NCI-H69 (cell line): Measurements from ENCODE around the gene CGB2.
A peak's percentile ranks its signal among the peaks of the same experiment; 100 is the strongest.

ENCODE experiments used
- DNase-seq: peaks from one replicate; lab custom pipeline; 2025; lab: John Stamatoyannopoulos, UW

The CGB2 gene

DNA sequence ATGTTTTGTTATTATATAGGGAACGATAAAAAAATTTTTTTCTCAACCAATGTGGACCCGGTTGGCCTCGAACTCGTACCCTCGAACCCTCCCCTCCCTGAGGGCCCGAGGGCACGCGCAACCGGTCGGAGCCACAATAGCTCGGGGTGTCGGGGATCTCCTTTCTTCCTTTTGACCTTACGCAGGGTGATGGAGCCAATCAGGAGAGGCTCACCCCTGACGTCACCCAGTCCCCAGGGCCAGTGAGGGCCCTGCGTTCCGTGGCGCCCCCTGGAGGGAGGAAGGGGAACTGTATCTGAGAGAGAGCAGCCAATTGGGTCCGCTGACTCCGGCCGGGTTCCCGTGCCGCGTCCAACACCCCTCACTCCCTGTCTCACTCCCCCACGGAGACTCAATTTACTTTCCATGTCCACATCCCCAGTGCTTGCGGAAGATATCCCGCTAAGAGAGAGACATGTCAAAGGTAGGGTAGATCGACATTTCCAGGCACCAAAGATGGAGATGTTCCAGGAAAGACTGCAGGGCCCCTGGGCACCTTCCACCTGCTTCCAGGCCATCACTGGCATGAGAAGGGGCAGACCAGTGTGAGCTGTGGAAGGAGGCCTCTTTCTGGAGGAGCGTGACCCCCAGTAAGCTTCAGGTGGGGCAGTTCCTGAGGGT lies at the start of gene CGB2:
Gene CGB2 (plus strand): TSS at position 249 of the 660 bp plus-strand sequence. CDS start 206 bp downstream, at position 455.
- DNase-seq, result peak; percentile 93

DNA sequence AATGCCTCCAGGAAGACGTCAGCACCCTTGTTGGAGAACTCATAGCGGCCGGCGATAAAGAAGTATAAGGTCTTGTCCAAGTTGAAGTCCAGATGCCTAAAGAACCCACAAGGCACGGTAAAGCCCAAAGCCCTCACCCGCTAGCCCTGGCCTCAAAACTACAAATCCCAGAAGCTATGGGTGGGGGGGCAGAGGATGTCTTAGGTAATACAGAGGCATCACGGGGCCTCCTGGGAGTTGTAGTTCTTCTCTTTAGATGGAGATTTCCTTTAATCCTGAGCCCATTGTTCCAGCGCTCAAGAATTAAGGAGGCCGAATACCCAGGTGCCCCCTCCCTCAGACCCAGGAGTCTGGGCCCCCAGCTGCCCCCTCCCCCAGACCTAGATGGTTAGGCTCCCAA lies 49.4 kb upstream of the CGB2 start:
- no peak for DNase-seq

DNA sequence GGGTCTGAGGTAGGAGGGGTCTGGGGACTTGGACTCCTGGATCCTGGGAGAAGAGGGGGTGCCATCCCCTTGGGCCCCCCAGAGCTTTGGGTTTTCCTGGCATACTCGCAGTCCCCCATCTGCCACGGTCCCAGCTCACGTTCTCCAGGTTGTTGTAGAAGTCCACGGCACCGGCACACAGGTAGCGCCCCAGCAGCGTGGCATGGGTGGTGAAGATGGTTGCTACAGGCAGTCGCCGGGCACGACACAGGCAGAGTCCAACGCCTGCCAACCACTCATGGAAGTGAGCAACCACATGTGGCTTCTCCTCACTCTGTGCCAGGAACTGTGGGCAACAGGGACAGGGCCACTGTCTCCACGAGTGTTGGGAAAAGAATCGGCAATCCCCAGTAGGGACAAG lies 46.0 kb upstream of the CGB2 start:
- no peak for DNase-seq

DNA sequence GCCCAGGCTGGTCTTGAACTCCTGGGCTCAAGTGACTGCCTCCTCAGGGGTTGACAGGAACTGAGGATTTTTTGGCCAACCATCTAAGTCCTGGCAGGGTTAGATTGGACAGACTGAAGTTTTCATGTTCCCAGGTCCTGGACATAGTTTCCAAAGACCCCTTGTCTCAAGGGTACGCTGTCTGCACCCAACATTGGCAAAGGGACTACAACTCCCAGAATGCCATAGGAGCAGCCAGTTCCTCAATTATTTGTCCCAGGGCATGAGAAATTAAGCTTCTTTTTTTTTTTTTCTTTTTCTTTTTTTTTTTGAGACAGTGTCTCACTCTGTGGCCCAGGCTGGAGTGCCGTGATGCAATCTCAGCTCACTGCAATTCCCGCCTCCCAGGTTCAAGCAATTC lies 45.5 kb upstream of the CGB2 start:
- DNase-seq, result no peak

DNA sequence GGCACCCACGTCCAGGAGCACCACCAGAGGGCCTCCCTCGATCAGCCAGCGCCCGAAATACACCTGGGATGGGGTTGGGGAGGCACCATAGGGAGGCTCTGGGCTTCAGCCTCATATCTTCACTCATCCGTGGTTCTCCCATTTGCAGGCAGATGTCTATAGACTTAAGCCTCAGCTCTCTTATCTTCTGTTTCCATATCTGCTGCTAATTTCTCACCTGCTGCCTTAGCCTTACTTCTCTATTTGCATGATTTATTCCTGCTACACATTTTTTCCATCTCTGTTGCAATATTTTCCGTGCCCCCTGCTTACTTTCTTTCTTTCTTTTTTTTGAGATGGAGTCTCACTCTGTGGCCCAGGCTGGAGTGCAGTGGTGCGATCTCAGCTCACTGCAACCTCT lies 44.4 kb upstream of the CGB2 start:
- no peak for DNase-seq

DNA sequence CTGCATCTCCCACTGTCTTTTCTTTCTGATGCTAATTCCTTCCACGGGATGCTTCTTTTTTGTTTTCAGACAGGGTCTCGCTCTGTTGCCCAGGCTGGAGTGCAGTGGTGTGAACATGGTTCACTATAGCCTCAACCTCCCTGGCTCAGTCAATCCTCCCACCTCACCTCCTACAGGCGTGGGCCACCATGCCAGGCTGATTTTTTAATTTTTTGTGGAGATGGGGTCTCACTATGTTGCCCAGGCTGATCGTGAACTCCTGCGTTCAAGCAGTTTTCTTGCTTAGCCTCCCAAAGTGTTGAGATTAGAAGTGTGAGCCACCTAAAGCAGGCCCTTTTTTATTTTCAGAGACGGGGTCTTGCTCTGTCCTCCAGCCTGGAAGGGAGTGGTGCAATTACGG lies 43.4 kb upstream of the CGB2 start:
- no peak for DNase-seq

DNA sequence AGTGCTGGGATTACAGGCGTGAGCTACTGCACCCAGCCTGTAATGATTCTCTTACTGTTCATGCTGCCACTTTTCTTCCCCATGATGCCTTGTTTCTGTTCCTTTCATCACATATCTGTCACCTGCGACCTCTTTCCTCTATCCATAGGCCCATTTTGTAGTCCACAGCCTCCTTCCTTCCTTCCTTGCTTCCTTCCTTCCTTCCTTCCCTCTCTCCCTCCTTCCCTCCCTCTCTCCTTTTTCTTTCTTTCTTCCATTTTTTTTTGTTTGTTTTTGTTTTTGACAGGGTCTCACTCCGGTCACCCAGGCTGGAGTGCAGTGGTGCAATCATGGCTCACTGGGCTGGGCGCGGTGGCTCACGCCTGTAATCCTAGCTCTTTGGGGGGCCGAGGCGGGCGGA lies 42.8 kb upstream of the CGB2 start:
- no peak for DNase-seq

DNA sequence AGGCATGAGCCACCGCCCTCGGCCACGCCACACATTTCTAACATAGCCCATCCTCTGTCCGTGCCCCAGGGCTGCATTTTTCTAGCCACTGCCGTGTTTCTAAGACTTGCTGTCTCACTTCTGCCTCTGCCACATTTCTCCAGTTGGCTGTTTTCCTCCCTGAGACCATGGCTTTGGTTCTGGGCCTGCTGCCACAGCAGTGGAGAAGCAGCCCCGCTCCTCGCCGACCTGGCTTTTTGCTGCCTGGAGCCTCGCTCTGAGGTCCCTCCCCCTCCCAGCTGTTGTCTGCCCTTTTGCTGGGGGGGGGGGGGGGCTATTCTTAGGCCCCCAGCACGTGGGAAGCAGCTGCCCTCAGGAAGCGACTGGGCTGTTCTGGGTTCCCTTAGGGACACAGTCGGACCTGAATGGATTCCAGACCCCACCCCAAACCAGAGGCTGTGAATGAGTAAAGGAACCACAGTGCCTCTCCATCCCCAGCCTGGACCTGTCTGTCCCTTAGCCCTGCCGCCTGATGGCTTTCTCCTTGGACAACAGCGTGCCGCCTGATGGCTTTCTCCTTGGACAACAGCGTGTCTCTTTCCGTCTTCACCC lies 41.9 kb upstream of the CGB2 start:
- no peak for DNase-seq

DNA sequence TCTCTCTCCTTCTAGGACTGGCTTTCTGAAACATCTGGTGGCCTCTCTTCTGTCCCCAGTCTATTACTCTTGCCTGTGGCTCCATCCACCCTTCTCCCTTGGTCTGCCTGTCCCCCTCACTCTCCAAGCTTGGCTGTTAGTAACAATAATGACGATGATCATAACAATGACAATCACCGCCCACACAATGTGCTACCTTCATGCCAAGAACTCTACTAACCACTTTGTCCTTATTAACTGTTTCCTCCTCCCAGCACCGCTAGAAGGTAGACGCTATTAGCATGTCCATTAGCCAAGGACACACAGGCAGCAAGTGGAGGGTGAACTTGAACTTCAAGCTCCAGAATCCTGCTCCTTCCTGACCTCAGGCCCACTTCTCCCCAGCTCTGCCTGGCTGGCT lies 41.3 kb upstream of the CGB2 start:
- DNase-seq, result no peak

DNA sequence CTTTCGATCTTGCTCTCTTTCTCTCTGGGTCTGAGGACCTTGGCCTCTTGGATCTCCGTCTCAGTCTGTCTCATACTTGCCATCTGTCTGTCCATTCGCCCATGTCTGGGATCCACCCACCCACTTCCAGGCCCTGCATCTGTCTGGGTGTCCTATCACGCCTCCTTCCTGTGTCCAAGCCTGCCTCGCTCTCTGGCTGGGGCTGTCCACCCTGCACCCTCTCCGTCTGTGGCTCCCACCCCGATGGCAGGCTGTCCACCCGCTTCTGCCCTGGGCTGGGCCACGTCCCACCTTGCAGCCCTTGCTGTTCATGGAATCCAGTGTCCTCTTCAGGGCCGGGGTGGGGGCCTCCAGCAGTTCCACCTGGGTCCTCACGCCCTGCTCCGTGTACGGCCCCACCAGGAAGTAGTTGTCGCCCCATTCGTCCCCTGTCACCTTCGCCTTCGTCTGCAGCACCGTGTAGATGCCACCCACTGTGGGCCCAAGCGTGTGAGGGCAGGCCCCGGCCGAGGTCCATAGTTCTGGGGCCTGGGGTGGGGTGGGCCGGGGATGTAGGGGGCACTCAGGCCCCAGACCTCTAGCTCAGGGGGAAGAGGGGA lies 40.6 kb upstream of the CGB2 start:
- no peak for DNase-seq

DNA sequence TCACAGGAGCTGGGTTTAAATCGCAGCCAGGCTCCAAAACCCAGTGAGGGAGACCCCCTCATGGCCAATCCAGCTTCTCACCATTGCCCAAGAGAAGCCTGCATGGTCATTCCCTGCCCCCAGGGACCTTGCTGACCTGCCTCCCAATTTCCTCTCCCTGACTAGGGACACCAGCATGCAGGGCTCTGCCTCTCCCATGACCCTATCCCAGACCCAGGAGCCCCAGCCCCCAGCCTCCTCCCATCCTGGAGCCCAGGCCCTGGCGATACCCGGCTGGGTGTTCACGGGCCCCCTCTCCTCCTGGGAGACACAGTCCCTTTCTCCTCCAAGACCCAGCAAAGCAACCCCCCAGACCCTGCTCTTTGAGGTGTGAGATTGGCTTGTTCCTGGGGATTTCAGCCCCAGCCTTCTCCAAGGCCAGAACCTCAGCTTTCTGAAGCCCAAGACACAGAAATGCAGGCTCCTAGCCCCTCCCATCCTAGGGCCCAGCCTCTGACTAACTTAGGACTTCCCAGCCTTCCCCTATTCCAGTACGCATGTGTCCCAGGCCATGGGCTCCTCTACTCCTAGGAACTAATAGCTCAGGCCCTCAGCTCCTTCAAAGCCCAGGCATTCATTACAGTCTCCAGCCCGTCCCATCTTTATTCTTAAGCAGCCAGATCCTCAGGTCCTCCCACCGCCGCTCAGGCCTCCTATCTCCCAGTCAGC lies 39.7 kb upstream of the CGB2 start:
- no peak for DNase-seq

DNA sequence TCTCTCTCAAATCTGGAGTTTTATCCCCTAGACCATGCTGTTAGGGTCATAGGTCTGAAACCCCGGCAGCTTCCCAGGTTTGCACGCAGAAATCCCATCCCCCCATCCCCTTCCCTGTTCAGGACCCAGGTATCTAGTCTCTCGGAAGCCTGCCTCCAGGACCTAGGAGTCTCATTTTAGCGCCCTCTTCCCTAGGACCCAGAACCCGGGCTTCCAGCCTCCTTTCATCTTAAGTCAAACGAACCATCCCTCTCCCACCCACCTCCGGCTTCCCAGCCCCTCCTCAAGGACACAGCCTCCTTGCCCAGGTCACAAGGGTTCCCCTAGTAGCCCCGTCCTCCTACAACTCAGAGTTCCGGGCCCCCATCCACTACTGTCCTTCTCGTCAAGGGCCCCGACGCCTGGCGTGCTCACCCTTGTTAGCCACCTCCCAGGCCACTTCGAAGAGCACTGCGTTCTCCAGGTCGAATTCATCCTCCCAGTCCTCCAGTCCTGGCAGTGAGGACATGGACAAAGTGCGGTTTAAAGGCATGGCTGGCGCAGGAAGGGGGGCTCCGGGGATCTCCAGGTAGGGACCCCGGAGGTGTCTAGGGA lies 39.0 kb upstream of the CGB2 start:
- peak; percentile 70 for DNase-seq

DNA sequence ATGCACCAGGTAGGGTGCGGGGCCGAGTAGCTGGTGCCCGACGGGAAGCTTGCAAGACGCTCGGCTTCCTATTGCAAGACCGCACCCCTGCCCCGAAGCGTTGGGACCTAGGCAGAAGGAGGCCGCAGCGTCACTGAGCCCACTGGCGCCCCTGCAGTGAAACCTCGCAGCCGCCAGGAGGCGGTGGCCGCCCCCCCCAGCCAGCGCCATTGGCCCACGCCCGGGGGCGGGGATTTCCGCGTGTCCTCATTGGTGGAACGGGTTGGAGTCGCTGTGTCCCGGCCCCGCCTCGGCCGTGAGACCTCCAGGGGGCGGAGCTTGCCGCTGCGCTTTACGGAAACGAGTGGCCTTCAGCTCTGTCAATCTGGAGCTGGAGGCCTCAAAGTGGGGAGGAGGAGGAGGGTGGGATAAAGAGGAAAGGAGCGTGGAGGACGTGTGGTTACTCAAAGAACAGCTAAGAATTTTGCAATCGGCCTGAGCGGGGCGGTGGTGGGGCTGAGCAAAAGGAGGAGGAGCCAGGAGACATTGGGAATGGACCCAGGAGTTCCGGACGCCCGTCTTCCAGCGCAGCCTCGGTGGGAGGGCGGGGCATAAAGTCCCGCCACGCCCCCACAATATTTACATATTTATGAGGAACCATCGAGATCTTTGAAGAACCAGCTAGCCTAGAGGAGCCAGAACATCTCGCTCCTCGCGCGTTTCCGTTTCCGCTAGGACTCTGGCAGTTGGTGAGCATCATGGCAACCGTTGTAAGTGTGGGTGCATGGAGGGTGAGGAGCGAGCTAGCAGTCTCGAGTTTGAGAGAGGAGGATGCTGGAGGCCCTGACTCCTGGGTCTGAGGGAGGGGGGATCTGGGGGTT lies 38.3 kb upstream of the CGB2 start, which contains the start of the genes GYS1 and RUVBL2:
Gene GYS1 (minus strand): TSS at position 135 of the 860 bp plus-strand sequence. CDS start 197 bp downstream, outside the sequence.
Gene RUVBL2 (plus strand): TSS at position 713 of the 860 bp plus-strand sequence. CDS start 25 bp downstream, at position 738.
- DNase-seq, result peak; percentile 100

DNA sequence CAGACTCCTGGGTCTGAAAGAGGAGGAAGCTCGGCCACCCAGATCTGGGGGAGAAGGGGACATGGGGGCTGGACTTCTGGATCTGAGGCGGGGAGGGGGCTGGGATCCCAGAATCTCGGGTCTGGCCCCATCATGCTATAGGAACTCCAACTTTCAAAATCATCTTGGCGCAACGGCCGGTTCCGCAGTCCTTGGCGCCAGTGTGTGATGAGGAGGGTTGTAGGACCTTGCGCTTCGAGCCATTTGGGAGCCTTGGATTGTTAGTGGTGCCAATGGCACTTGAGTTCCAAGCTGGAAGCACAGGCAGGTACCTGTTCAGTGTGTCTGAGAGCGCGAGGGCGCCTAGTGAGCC lies 37.7 kb upstream of the CGB2 start:
- DNase-seq, result peak; percentile 43

DNA sequence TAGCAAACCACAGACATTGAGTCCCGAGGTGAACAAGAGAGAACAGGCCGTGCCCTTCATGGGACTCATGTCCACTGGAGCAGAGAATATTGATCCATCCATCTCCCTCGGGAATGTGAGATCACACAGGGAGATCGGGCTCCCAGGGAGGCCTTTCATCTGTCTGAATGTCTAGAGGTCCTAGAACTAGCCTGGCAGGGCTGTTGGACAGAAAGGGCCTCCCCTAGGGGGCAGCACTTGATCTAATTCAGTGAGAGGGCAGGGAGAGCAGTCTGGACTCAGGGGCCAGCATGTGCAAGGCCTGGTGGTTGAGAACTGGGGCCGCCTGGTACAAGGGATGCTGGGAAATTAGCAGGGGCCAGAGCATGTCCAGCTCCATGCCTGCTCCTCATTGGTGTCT lies 33.7 kb upstream of the CGB2 start:
- DNase-seq, result peak; percentile 76

DNA sequence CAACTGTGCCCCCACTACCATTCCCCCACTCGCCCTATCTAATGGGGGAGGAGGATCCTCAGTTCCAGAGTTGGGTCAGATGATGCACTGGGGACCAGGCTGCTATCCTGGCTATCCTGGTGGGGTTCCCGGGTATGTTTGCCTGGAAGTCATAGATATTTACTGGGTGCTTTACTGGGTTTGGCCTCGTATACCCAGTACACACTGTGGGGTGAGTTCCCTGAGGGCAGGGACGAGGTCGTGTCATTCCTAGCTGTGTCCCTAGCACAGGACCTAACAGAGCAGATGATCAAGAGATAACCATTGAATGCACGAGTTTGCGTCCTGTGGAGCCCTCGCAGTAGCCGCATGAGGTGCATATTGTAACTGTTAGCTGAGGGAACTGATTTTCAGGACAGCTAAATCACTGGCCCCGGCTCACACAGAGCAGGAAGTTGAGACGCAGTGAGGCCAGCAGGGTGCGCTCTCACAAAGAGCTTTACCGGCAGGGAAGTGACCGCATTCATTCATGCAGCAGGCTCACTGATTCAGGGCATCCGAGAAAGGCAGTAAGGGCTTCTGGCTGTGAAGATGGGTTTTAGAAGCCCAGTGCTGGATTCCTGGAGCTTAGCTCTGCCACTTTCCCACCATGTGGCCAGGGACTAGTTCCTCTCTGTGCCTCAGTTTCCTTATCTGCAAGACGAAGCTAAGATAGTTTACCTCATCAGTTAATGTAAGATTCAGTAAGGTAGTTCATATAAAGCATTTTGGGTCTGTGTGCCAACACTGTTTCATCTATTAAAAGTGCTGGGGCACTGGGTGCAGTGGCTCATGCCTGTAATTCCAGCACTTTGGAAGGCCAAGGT lies 32.0 kb upstream of the CGB2 start:
- peak; percentile 53 for DNase-seq

DNA sequence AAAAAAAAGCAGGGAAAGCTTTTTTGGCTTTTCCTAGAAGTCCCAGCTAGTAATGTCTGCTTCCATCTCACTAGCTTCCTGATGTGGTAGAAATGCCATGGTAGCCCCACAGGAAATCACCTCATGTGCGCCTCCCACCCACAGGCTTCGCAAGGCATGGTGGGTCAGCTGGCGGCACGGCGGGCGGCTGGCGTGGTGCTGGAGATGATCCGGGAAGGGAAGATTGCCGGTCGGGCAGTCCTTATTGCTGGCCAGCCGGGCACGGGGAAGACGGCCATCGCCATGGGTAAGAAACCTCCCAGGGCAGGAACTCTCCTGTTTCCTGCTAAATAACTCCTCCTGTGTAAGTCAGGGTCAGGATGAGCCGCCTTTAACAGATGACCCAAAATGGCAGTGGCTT lies 27.6 kb upstream of the CGB2 start:
- DNase-seq, result no peak

DNA sequence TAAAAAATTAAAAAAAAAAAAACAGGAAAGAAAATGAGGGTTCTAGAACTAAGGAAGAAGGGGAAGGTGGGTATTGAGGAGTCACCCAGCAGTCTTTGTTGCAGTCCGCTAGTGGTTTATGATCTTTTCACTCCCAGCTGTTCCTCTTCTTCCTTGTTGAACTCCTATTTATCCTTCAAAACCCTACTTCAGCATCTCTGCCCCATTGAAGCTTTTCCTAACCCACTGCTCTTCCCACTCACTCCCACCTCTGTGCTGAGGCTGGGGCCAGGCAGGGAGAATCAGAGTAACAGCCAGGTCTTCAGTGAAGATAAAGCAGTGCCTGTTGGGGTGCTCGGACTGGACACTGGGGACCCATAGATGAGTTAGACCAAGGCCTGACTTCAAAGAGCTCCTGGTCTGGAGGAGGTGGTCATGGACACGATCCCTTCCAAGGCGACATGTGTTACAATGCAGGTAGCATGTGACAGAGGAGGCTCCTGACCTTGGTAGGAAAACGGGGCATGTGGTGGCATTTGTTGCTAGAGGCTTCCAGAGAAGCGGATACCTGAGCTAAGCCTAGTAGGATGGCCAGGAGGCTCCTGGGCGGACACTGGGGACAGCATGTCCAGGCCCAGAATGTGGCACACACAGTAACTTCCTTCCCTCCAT lies 26.6 kb upstream of the CGB2 start:
- no peak for DNase-seq

DNA sequence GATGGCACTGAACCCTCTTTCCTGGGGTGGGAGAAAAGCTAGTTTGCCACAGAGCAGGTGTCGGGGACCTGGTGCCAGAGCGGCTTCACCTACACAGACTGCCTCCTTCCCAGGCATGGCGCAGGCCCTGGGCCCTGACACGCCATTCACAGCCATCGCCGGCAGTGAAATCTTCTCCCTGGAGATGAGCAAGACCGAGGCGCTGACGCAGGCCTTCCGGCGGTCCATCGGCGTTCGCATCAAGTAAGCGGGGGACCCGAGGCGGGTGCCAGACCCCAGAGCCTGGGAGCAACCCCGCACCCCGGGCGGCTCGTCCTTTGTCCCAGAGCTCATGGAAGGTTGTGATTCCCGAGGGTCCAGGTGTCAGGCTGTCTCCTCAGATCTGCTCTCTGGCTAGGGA lies 24.8 kb upstream of the CGB2 start:
- no peak for DNase-seq

DNA sequence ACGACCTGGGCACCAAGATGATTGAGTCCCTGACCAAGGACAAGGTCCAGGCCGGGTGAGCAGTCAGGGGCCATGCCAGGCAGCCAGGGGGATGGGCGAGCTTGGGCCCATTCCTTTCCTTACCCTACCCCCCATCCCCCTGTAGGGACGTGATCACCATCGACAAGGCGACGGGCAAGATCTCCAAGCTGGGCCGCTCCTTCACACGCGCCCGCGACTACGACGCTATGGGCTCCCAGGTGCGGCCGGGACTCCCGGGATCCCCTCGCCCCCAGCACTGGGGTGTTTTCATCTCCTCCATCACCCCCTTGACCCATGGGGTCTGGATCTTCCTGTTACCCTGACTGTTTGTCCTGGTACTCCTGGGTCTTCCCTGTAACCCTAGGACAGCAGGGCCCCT lies 21.9 kb upstream of the CGB2 start:
- DNase-seq, result no peak
